ENCODE data around the gene INO80D. TPM values are rescaled to one million over a fixed set of nuclear protein-coding genes. Genes with fewer than 3 reads are reported as not detected.

INO80D gene
- total RNA-seq, 3 donors from 2014 or later (not counting 1 experiment from before 2014, with no cell fraction given): 59.6 to 64.7 (median 63.9) TPM

DNA sequence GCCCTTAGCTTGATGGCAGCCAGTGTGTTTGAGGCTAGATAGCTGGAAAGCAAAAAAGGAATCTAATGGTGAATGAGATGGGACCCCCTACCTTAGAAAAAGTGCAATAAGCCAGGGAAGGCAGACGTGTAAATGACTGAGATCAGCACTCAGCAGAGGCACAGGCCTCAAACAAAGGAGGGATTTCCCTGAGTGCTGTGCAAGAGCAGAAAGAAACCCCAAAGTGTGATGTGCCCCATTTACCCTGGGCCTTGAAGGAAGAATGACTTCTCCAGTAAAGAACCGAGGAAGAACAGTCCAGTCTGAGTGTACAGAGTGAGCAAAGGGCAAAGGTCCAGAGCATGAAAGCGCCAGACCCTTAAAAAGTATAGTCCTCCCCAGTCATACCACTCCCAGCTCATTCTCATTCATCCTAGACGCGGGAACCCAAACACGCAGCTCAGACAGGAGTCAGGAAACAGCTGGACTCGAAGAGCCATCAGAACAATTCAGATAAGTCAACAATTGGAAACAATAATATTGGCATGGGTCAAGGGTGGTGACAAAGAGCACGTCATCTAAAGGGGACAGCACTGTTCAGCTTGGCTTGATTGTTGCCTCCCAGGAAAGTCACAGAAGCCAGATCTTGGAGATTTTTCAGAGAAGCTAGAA lies 121.7 kb downstream of the INO80D start:
- intact Hi-C loops (cut with micrococcal nuclease): no loop called here
- no peaks in the 10 kb centered on the region for H3K4me1 Mint-ChIP-seq
- Histone ChIP-seq H3K36me3 (ENCODE audit: control insufficient read depth, insufficient read depth, low read length) (no peaks in the 10 kb centered on the region), H3K4me3 (ENCODE audit: low read length) (no peak overlapping the region), H3K27ac (ENCODE audit: low read length) (no peak overlapping the region), H3K4me1 (ENCODE audit: control insufficient read depth, insufficient read depth, low read length) (no peaks in the 10 kb centered on the region), H3K27me3 (ENCODE audit: control insufficient read depth, insufficient read depth, low read length) (peaks cover 4% of the 10 kb centered on the region), H3K9me3 (ENCODE audit: control insufficient read depth, insufficient read depth, low read length) (no peaks in the 10 kb centered on the region)
- no peak for ATAC-seq
- H3K27me3 Mint-ChIP-seq (ENCODE audit: low read depth in 2 of 2): peaks cover 27 to 81% of the 10 kb centered on the region in 2 donors
- H3K36me3 Mint-ChIP-seq: no peaks in the 10 kb centered on the region
- no peak overlapping the region for H3K4me3 Mint-ChIP-seq
- no peak for DNase-seq
- TF ChIP-seq, protein P1, sequence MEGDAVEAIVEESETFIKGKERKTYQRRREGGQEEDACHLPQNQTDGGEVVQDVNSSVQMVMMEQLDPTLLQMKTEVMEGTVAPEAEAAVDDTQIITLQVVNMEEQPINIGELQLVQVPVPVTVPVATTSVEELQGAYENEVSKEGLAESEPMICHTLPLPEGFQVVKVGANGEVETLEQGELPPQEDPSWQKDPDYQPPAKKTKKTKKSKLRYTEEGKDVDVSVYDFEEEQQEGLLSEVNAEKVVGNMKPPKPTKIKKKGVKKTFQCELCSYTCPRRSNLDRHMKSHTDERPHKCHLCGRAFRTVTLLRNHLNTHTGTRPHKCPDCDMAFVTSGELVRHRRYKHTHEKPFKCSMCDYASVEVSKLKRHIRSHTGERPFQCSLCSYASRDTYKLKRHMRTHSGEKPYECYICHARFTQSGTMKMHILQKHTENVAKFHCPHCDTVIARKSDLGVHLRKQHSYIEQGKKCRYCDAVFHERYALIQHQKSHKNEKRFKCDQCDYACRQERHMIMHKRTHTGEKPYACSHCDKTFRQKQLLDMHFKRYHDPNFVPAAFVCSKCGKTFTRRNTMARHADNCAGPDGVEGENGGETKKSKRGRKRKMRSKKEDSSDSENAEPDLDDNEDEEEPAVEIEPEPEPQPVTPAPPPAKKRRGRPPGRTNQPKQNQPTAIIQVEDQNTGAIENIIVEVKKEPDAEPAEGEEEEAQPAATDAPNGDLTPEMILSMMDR (IDR thresholded peaks at IDR 0.05): no peak
- WGBS (ENCODE audit: insufficient coverage): 62% methylated on average over 7 of the region's 8 CpGs
- H3K9me3 Mint-ChIP-seq: no peaks in the 10 kb centered on the region
- no peak overlapping the region for H3K27ac Mint-ChIP-seq

DNA sequence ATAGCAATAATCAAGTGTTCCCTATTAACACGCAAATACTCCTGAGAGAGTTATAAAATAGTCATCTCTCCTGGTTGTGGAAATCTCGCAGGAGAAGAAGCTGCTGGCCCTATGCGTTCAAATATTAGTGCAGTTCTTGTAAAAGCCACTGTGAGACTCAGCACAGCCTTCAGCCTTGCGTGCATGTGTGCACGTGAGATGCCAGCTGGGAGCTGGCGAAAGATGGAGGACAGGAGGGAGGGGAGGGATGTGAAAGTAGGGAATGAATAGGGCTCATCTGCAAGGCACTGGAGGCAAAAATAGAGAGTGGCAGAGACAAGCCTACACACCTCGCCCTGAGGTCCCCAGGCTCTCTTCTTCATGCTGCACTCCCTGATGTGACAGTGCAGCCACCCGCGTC lies 126.5 kb downstream of the INO80D start:
- Histone ChIP-seq H3K4me3 (ENCODE audit: low read length) (no peak overlapping the region), H3K9me3 (ENCODE audit: control insufficient read depth, insufficient read depth, low read length) (no peaks in the 10 kb centered on the region), H3K4me1 (ENCODE audit: control insufficient read depth, insufficient read depth, low read length) (peaks cover 25% of the 10 kb centered on the region), H3K27me3 (ENCODE audit: control insufficient read depth, insufficient read depth, low read length) (peaks cover 20% of the 10 kb centered on the region), H3K27ac (ENCODE audit: low read length) (no peak overlapping the region), H3K36me3 (ENCODE audit: control insufficient read depth, insufficient read depth, low read length) (no peaks in the 10 kb centered on the region)
- no peak for DNase-seq
- 93% methylated on average over 9 of the region's 9 CpGs for WGBS (ENCODE audit: insufficient coverage)
- intact Hi-C loops (cut with micrococcal nuclease): no loop called here
- Mint-ChIP-seq H3K36me3 (no peaks in the 10 kb centered on the region), H3K9me3 (no peaks in the 10 kb centered on the region), H3K4me3 (no peak overlapping the region), H3K27ac (no peak overlapping the region), H3K4me1 (peaks cover 18 to 21% of the 10 kb centered on the region in 2 donors), H3K27me3 (ENCODE audit: low read depth in 2 of 2) (peaks cover 39 to 79% of the 10 kb centered on the region in 2 donors)
- TF ChIP-seq, protein P1 (IDR thresholded peaks at IDR 0.05): no peak
- ATAC-seq: no peak

DNA sequence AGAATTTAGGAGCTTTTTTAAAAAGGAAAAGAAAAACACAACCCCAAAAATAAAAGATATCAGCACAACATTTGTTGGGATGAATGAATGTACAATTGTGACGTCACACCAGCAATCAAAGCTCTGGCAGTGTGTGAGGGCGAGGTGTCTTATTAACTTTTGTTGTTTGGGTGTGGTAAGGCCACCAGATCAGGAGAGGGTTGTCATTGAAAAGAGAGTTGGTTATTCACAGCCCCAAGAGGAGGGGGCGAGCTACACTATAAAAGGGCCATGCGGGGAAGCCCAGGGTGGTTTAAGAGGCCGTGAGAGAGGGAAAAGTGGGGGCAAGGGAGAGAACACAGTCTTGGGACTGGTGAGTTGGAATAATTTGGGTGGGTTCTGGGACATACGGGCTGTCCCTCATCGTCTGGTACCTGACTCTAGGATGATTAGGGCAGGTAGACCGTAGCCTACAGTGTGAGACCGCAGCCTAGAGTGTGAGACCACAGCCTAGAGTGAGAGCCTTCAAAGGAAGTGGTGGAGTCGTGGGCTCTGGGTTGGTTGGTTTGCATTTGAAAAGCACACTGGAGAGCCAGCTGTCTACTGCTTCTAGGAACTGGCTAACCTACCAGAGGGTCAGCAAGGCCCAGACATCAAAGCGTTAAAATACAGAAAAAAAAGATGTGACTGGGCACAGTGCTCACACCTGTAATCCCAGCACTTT lies 128.4 kb downstream of the INO80D start:
- ATAC-seq (peak; percentile 82 to 96 (median 87)), DNase-seq (peak; percentile 43 to 55)
- TF ChIP-seq, protein P1 (IDR thresholded peaks at IDR 0.05): no peak
- Mint-ChIP-seq H3K4me3 (peak overlapping the region; percentile 56), H3K27ac (peak overlapping the region; percentile 58 to 70), H3K9me3 (peaks cover 0 to 3% of the 10 kb centered on the region in 2 donors), H3K36me3 (no peaks in the 10 kb centered on the region), H3K4me1 (peaks cover 18 to 21% of the 10 kb centered on the region in 2 donors), H3K27me3 (ENCODE audit: low read depth in 2 of 2) (peaks cover 43 to 72% of the 10 kb centered on the region in 2 donors)
- no peaks in the 10 kb centered on the region for H3K36me3 ChIP-seq (ENCODE audit: control insufficient read depth, insufficient read depth, low read length)
- intact Hi-C loops (cut with micrococcal nuclease): no loop called here
- no peak overlapping the region for H3K27ac ChIP-seq (ENCODE audit: low read length)
- peaks cover 21% of the 10 kb centered on the region for H3K27me3 ChIP-seq (ENCODE audit: control insufficient read depth, insufficient read depth, low read length)
- H3K4me3 ChIP-seq (ENCODE audit: low read length): no peak overlapping the region
- peaks cover 4% of the 10 kb centered on the region for H3K9me3 ChIP-seq (ENCODE audit: control insufficient read depth, insufficient read depth, low read length)
- peaks cover 25% of the 10 kb centered on the region for H3K4me1 ChIP-seq (ENCODE audit: control insufficient read depth, insufficient read depth, low read length)
- 33% methylated on average over 11 of the region's 11 CpGs for WGBS (ENCODE audit: insufficient coverage)

Measured in natural killer cell (primary cell).